ENCODE data around the gene HOXD11.

Gene HOXD11

DNA sequence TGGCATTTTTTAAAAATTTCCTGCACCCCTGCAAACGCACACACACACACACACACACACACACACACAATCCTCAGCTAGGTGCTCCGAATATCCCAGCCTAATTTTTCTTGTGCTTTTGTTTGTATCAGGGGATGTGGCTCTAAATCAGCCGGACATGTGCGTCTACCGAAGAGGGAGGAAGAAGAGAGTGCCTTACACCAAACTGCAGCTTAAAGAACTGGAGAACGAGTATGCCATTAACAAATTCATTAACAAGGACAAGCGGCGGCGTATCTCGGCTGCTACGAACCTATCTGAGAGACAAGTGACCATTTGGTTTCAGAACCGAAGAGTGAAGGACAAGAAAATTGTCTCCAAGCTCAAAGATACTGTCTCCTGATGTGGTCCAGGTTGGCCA lies 12.7 kb upstream of the HOXD11 start:
- no peak for DNase-seq

DNA sequence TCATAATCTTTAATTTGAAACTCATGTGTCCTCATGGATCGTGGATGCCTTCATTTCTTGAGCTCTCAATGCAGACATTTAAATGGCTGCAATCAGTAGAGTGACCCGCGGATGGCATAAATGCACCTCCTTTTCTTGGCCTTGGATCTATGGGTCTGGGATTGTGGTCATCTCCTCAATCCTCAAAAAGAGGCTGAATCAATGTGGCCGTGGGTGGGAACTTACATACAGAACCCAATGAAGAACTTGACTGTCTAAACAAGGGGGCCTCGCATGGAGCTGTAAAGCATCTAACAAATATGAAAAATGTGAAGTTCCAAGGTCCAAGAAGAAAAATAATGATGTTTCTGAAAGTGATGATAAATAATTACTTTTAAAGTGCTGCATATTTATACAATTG lies 11.7 kb upstream of the HOXD11 start:
- DNase-seq, result no peak

DNA sequence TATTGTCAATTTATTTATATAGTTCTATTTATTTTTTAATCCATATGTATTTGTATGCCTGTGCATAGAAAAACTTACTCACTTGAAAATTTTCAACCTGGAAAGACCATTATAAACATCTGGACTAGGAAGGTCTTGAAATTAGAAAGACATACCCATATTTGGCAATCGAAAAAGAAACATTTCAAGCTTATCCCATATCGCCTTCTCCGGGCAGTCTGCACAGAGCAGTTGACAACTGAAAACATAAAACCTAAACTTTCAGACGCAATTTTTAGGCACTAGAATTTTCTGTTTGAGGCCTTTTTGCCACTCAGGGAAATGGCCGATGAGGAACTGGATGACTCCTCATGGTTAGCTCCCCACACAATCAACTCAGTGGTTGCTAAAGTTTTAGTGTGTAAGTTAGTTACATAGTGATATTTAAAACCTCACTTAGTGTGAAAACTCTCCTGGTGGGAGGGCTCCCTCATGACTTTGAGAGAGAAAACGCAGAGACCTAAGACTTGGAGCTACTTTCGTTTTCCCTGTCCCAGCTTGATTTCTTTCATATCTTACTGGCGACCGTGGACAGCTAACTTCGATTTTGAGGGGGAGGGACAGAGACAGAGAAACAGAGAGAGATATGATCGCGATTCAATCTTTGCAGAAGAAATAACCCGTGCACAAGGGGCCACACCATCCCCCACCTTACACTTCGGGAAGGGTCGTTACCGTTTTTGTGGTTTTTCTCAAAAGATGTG lies 10.7 kb upstream of the HOXD11 start:
- DNase-seq, result peak in 1 of 2 experiments; percentile 58

DNA sequence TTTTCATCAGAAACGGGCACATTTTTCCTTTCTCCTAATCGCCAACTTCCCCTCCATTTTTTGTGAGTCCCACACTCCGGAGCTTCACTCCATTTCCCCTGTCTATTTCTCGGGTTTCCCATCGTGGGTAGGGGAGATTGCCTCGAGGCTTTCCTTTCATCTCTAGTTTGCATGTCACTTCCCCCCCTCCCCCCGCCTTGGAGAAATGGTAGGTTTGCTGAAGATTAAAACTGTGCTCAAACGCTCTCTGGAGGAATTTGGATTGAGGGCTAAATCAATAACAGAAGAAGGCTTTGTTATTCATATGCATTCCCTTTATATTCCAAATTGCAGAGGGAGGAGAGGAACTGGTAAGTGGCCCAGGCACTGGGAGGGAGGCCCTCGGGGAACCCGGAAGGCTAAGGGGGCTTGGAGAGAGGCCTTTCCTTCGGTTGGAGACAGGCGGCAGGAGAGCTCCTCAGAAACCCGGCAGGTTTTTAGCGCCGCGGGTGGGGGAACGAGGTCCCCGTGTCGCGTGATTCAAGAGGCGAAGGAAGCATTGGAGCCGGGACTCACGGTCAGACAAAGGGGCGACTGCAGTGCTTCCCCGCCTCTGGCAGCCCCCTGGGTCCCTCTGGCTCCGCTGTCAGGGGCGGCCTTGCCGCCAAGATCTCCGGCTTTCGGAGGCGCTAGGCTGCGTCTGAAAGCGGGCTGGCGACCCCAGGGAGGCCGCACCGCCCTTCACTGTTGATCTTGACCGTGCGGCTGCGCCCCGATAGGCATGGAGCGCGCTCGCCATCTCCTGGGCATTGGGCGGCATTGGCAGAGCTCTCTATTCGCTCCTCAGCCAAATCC lies 9.9 kb upstream of the HOXD11 start:
- peak; percentile 86 to 93 for DNase-seq

DNA sequence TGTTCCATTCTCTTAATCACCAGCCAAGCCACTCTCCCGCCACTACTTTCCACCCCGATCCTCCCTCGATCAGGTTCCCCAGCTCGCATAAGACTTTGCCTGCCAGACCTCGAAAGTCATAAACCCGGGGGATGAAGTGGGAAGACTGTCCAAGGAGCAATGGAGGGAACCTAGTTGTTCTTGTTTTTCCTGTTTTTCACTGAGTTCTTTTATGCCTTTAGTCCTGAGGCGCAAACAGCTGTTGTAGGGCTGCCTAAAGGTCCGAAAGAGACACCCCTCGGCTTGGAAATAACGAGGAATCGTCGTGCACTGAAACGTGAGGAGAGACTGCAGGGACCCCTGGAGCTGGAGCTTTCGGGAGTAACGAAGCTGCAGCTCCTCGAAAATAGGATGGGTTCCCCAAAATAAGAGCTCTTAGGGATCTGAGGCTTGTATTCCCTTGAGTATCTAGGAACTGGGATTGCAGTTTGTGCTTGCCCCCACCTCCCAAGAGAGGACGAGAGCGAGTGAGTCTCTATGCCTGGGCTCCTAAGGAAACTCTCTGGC lies 9.2 kb upstream of the HOXD11 start:
- no peak for DNase-seq

DNA sequence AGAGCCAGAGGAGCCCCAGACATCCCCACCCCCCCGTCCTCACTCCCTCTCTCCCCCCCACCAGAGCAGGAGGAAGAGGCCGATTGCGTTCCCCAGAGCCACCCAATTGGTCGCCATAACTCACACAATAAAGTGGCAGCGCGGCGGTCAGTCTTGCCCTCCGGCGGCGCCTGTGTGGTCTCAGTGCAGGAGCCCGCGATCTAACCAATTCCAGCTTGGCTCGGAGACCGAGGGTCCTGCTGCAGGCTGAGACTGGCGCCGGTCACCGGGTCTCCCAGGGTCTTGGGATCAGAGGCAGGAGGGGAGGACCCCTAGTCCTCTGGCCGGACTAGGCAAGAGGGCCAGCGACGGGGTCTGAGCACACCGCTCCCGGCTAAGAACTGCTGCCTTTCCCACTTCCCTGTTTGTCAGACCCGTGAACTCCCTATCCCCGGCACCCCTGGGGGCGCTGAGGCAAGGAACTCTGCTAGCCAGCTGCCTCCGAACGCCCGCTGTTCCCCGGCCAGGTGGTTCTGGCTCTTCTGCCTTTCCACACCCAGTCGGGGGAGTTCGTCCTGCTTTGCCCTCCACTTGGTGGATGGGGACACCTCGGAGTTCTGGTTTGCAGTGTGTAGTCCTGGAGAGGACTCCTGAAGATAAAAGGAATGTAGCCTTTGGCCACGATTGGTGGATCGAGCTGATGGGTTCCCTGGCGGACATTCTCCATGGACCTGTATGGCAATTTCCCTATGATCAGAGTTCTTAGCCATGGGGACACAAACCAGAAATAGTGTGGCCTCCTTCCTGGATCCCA lies 8.5 kb upstream of the HOXD11 start:
- no peak for DNase-seq

DNA sequence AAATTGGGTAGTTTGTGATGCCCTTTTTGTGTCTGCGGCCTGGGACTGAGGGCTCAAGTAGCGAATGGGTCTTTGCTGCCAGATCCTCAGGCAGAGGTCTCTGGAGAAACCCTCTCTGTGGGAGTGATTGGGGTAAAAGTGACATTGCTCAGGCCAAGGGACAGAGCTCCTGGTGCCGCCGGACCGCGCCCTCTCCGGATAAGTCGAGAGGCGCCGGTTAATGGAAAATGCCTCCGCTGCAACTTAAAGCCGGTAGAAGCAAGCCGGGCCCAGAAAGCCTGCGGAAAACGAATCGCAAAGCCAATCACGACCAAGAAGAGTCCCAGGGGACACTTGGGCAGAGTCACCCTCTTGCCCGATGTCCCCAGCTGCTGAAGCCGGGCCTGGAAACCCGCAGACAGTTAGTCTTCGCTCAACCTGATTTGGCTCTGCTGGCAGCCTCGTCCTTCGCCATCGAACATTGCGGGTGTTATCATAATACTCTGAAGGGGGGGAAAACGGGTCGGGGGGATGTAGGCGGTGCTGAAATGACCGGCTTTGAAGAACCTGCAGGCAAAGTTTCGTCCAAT lies 7.8 kb upstream of the HOXD11 start:
- DNase-seq, result no peak

DNA sequence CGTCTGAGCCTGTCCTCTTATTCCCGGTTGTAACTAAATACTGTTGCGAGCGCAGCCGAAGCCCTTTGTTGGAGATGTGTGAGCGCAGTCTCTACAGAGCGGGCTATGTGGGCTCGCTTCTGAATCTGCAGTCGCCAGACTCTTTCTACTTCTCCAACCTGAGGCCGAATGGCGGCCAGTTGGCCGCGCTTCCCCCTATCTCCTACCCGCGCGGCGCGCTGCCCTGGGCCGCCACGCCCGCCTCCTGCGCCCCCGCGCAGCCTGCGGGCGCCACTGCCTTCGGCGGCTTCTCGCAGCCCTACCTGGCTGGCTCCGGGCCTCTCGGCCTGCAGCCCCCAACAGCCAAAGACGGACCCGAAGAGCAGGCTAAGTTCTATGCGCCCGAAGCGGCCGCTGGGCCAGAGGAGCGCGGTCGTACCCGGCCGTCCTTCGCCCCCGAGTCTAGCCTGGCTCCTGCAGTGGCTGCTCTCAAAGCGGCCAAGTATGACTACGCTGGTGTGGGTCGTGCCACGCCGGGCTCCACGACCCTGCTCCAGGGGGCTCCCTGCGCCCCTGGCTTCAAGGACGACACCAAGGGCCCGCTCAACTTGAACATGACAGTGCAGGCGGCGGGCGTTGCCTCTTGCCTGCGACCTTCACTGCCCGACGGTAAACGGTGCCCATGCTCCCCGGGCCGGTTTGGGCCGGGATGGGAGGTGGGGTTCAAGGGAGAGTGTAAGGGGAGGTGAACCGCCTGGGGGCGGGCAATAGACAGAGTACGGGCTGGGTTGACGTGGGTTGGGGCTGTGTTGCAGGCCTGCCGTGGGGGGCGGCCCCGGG lies 7.1 kb upstream of the HOXD11 start, which contains the start of gene HOXD12:
HOXD12 (plus strand) TSS at position 68 of the 819 bp plus-strand sequence; CDS start at position 75, 7 bp downstream.
- no peak for DNase-seq

DNA sequence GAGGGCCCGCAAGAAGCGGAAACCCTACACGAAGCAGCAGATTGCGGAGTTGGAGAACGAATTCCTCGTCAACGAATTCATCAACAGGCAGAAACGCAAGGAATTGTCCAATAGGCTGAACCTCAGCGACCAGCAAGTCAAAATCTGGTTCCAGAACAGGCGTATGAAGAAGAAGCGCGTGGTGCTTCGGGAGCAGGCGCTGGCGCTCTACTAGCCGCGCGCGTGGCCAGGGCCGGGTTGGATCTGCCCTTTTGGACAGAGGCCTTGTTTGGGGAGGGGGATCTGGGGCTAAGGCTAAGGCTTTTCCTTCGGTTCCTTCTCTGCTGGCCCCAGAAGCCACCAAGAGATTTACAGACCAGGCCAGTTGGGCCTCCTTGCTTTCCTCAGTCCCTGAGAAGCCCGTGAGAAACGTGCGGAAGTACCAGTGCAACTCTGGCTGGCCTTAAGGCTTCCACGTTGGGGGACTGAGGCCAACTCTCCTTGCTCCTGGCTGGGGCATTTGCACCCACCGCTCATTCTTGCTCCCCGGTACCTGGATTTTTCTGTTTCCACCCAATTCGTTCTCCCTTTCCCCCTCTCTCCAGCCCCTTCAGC lies 6.4 kb upstream of the HOXD11 start:
- DNase-seq, result no peak

DNA sequence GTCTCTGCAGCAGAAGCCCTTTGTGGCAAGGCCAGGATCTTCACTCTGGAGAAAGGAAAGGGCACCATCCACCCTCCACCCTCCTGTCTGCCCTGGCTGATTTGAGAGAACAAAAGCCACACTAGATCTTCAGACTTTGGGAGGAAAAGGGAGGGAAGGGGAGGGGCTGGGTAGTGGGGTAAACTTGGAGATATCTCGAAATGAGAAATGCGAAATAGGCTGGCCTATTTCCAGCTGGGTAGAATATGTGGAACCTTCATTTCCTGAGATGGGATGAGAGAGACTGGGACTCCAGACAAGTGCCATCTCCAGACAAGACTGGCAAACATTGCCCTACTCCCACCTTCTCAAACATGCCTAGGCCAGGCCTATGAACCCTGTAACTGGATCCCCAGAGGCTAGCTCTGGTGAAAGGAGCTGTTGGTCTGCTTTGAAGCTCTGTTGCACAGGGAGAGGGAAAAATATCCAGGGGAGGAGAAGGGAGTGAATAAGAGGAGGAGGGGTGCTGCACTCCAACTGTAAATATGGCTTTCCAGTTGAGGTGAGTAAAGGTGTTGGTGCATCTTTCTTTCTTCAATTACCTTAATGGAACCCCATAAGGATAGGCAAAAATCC lies 5.8 kb upstream of the HOXD11 start:
- DNase-seq, result no peak

DNA sequence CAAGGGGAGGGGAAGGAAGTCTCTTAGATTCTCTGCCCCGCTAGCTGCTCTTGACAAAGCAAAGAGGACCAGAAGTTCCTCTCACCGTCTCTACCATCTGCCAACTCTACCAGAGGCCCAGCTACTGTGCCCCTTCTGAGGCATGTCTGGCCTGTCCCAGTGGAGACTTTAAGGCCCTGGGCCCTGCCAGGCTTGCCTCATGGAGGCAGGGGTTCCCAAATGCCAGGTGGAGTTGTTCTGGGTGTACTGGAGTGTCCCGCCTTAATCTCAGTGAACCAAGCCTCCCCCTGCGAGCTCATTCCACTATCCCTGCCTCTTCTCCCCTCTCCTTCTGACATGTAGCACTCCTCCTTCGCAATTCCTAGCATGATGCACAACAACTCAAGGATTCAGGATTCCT lies 5.2 kb upstream of the HOXD11 start:
- no peak for DNase-seq

DNA sequence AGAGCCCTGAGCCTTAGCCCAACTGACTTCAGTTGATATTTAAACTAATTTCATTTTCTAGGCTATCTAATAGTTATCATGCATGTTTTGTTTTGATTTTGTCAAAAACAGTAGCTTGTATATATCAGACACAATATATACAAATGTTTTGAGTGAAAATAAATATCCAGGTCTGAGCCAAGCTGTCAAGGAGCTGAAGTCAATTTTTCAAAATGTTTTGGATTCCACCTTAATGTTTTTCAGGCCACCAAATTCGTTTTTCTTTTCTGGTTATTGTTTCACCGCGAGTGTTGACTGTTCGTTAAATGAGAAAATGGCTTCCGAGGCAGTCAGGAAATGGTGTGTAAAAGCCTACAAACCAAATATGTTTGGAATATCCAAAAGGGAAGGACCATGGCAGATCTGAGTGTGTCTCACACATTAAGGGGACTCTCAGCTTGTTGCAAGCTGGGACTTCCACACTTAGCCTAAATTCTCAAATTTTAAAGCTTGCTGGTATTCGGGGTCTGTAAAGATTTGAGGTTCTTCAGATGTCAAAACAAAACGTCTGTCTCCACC lies 4.7 kb upstream of the HOXD11 start:
- DNase-seq, result no peak

DNA sequence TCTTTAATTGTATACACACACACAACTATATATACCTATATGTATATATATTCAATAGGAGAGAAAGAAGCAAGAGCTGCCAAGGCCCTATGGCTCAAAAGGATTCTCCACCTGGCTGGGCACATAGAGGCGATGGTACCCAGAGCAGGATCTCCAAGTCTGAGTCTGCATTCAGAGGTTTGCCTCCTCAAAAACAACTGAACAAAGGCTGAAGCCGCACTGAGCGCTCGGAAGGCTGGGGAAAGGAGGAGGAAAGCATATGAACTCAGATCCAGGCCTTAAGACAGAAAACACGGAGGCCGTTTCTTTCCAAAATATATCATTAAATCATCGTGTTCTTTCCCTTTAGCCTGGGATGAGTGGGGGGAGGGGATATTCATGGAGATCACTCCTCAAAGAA lies 3.9 kb upstream of the HOXD11 start:
- DNase-seq, result no peak

DNA sequence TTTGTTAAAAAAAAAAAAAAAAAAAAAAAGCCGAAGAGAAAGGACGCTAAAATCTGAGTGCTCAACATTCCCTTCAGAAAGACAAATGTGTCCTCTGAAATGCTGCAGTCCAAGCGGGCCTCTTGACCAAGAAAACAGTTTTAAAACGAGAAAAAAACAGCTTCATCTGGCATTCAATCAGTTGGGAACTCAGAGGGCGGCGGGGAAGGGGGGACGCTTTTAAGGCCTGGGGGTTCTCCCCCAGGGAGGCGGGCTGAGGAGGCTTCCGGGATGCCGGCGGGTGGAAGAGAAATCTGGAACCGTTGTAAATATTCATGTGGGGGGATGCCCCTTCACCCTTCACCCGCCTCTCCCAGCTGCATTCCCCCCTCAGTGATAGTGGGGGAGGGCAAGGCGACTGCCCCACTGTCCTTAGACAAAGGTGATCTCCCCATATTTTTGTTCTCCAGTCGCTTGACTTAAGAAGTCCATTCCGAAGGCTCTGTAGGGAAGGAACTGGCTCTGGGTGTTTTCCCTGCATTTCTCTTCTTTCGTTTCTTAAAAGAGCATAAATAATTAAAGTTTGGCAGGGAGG lies 3.3 kb upstream of the HOXD11 start:
- no peak for DNase-seq

DNA sequence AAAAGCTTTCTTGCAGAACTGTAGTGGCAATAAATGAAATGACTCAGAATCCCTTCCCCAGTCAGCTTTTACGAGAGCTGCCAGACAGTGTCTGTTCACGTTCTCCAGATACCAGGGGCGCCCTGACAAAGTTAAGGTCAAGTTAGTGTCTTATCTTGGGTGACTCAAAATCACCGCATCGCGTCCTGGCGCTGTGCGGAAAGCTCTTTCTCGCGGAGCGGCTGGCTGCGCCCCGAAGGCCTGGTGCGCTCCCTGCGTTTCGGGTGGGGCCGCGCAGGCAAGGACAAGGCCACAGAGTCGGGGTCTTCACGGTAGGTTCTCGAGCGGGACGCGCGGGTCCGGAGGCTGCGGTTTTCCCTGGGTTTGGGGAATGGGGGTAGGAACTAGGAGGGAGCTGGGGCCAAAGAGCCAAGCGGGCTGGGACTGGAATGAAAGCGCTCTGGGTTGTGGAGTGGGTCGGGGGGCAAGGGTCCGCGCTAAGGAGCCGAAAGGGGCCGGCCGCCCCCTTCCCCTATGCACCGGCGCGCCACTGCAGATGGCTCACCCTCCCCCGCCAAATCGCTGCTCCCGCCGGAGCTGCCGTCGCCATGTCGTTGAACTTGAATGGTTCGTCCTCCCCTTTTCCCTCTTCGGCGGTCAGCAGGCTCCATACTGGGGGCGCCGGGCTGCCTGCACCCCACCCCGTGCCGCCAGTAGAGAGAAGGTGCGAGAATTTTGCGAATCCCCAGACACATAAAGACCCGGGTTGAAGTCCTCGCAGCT lies 2.6 kb upstream of the HOXD11 start:
- no peak for DNase-seq

DNA sequence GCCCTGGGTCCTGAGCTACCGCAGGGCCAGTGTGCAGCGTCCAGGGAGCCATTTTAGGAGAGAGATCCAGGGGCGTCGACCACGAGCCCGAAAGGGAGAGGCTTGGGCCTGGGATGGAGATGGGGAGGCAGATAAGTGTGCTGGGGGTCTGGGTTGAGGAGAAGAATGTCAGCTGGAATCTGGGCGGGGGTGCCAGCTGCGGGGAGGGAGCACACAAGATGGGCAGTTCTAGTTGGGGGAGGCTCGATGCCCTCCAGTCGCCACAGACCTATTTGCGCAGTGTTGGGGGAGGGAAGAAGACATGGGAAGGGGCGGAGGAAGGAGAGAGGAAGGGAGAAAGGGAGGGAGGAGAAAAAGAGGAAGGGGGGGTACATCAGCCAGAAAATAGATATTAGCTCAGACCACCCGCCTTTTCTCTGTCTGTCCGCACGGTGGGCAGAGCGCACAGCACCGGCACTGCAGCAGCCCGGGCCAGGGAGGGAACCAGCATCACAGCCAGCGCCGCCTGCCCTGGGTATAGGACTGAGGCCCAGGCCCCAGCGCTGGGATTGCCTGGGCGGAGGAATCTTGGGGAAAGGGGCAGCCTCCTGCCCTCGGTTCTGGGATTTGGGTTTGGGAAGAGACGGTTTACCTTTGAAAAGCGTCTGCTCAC lies 1.9 kb upstream of the HOXD11 start:
- DNase-seq, result no peak

DNA sequence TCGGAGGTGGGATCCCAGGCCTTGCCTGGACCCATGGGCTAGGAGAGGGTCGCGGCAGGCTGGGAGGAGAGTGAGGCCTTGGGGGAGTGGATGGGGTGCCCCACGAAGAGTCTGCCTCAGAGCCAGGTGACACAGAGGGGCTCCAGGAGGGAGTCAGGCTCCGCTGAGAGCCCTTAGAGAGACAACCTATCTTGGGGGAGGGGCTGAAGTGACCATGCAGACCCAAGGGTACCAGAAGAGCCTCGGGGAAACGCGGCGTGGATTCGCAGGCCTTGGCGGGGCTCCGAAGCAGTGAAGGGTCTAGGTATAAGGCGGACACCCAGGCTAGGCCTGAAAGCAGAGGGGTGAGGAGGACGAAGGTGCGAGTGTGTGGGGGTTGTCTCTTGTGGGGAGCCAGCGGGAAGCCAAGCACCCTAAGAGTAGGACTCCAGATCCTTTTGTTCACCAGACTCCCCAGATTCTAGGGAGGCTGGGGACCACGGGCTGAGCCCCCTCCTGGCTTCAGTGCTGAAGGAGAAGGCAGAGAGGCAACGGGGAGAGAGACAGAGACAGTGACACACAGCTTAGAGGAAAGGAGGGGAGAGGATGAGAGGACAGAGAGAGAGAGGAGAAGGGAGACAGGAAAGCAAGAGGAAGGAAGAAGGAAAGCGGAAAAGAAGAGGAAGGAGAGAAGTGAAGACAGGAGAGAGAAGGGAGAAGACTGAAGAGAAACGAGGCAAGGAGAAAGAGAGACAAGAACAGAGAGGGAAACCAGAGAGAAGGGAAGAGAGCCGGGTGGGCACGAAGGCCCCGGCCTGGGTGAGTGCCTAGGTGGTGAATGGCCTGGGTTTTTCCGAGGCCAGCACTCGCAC lies 1.1 kb upstream of the HOXD11 start:
- no peak for DNase-seq

DNA sequence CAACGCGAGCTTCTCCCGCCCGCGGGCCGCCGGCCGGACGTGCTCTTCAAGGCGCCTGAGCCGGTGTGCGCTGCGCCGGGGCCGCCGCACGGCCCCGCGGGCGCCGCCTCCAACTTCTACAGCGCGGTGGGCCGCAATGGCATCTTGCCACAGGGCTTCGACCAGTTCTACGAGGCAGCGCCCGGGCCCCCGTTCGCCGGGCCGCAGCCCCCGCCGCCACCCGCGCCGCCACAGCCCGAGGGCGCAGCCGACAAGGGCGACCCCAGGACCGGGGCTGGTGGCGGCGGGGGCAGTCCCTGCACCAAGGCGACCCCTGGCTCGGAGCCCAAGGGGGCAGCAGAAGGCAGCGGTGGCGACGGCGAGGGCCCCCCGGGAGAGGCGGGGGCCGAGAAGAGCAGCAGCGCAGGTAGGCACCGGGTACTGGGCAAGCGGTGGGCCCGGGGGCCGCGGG lies 676 bp downstream of the HOXD11 start:
- no peak for DNase-seq

Data from Kasumi-1 (cell line).